Urinary bladder (tissue), 4 donors: ENCODE results near the gene MORN5. TPM values are rescaled to one million over a fixed set of nuclear protein-coding genes. Genes with fewer than 3 reads are reported as not detected.
A peak's percentile ranks its signal among the peaks of the same experiment; 100 is the strongest.

ENCODE experiments used
- DNase-seq: peaks from one replicate; pipeline ENCODE4 v3.0.0-alpha.2; 2015; ENCODE audit errors: extremely low spot score
- H3K27ac ChIP-seq: one replicate; pipeline ENCODE4 v1.5.1; 2013; ENCODE audit warnings: low read depth, mild to moderate bottlenecking, moderate library complexity
- H3K36me3 ChIP-seq: one replicate; pipeline ENCODE4 v1.6.1; 2013; ENCODE audit warnings: mild to moderate bottlenecking, moderate library complexity; ENCODE audit not compliant: insufficient read depth
- H3K4me1 ChIP-seq: one replicate; pipeline ENCODE4 v1.6.1; 2013; ENCODE audit warnings: mild to moderate bottlenecking, moderate library complexity; ENCODE audit not compliant: insufficient read depth
- H3K4me3 ChIP-seq: one replicate; pipeline ENCODE4 v1.5.1; 2013; ENCODE audit warnings: low read depth, low read length
- WGBS: extraction: QIAGEN DNeasy Blood & Tissue Kit; methylation state at CpG from one replicate; pipeline ENCODE4 v1.1.7; 2013; 5-methylcytosine and 5-hydroxymethylcytosine counted together
- polyA plus RNA-seq: library from polyadenylated mRNA; stranded (reverse); fragments of 200-250 nt; gene quantifications from one replicate; pipeline ENCODE4 v1.2.3, GENCODE V29; 2013
- total RNA-seq: library from RNA; depleted of rRNA; stranded (reverse); fragments of >200 nt; gene quantifications from one replicate; pipeline ENCODE4 v1.2.3, GENCODE V29; 2014
- donor health status: healthy with polysubstance abuse.
- donor health status: healthy.

The MORN5 gene
- total and polyA plus RNA-seq, 2 donors, result 8.4 to 22.9 TPM

DNA sequence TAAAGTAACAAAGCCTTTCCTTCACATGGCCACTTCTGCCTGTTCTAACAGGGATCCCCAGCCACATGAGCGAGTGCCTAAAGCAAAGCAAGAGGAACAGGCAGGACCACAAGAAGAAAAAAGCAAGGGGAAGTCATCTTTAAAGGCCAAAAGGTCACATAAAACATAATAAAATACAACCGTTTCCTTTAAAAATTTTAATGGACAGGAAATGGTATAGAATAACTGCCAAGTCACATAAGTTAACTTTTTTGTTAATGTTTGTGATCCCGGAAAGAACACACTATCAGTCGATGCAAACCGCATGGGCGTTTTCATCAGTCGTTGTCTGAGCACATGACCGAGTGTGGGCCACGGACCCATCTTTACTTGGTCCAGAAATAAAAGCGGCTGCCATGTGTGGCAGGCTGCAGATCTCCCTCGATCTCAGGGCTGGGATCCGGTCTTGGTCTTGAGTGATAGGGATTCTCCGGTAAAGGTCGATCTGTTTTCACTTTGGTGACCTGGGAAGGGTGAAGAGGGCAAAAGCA lies 15.8 kb upstream of the MORN5 start:
- WGBS, result 75% methylated on average over 14 of the region's 14 CpGs
- H3K4me1 ChIP-seq, result no peaks in the 10 kb centered on the region
- H3K36me3 ChIP-seq, result no peaks in the 10 kb centered on the region
- H3K27ac ChIP-seq, result no peak overlapping the region
- H3K4me3 ChIP-seq, result no peak overlapping the region
- DNase-seq, result no peak

DNA sequence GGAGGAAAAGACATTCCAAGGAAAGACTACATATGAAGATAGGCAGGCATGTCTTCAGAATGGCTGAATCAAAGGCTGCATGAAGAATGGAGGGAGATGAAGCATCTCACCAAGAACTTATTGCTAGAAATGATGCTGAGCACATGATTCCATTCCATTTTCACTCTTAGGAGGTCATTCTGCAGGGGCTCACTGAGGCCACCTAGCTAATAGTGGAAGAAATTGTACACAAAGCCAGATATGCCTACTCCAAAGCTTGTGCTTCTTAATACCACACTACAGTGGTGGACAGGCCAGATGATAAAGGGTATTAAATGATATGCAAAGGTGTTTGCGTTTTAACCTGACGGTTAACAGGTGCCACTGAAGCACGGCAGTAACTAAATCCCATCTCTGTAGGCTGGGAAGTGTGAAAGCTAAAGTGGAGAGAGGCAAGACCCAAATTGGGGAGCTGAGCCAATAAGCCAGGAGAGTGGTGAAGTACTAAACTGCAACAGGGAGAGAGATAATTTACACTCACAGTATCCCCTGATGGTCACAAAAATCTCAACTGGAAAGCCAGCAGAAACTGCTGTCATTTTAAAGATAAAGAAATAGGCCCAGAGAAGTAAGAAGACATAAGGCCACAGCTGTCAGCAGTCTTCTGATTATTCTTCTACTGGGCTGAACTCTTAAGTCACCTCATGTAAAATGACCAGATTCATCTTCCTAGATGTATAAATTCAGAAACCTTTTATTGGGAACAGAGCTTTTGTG lies 14.7 kb upstream of the MORN5 start:
- Histone ChIP-seq H3K4me1 (no peaks in the 10 kb centered on the region), H3K36me3 (peaks cover 2% of the 10 kb centered on the region), H3K27ac (no peak overlapping the region), H3K4me3 (no peak overlapping the region)
- WGBS, result 73% methylated on average over 3 of the region's 3 CpGs
- no peak for DNase-seq

DNA sequence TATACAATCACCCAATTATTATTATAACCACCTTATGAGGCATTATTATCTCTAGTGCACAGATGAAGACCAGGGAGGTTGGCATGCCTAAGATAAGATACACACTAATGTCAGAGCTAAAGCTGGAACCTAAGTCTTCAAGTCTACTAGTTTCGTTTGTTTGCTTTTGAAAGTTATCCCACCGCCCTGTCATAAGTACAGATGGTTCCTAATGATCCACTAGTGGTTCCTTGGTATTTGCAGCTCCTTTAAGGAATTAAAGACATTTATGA lies 14.2 kb upstream of the MORN5 start:
- Histone ChIP-seq H3K4me1 (no peaks in the 10 kb centered on the region), H3K27ac (no peak overlapping the region), H3K4me3 (no peak overlapping the region), H3K36me3 (peaks cover 2% of the 10 kb centered on the region)
- DNase-seq, result no peak
- WGBS, result 81% methylated on average over 2 of the region's 2 CpGs

DNA sequence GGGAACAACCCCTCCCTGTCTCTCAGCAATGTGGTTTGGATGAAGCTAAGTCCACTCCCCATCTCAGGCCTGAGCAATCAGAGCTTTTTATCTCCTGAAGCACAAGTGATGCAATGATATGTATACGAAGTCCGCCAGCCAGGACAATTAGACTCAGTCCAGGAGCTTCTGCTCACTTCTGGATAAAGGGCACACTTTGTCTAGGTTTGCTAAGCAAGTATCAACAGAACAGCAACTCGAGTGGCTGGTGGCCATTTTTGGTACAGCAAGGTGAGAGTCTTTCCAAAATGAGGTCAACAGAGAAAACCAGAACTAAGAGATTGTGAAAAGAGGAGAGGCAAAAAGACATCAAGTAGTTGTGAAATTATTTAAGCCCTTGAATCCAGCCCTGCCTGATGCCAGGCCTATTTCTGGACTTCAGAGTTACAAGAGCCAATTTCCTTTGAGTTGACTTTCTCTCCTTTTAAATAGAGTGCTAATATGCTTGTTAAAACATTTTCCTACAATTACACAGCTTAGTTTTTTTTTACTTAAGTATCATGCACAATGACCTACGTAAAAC lies 8.4 kb upstream of the MORN5 start:
- DNase-seq, result no peak
- H3K27ac ChIP-seq, result no peak overlapping the region
- no peak overlapping the region for H3K4me3 ChIP-seq
- no peaks in the 10 kb centered on the region for H3K4me1 ChIP-seq
- H3K36me3 ChIP-seq, result peaks cover 2% of the 10 kb centered on the region
- 72% methylated on average over 4 of the region's 4 CpGs for WGBS

DNA sequence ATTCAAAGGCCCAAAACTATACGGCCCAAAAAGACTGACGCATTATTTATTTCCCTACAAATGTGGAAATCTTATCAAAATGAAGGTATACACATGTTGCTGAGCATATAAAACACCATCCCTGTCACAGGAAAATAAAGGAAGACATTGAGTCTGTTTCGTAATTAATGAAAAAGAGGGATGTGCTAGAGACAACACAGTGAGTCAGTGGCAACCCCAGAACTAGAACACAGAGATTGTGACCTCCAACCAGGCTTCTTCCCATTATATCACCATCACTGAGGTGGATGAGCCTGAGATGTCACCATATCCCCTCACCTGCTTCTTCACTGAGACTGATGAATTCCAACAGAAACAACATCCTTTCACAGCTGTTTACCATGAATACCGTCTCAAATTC lies 3.9 kb upstream of the MORN5 start:
- WGBS, result 82% methylated on average over 4 of the region's 4 CpGs
- H3K4me3 ChIP-seq, result no peak overlapping the region
- H3K27ac ChIP-seq, result no peak overlapping the region
- H3K36me3 ChIP-seq, result no peaks in the 10 kb centered on the region
- no peak for DNase-seq
- H3K4me1 ChIP-seq, result peaks cover 2% of the 10 kb centered on the region

DNA sequence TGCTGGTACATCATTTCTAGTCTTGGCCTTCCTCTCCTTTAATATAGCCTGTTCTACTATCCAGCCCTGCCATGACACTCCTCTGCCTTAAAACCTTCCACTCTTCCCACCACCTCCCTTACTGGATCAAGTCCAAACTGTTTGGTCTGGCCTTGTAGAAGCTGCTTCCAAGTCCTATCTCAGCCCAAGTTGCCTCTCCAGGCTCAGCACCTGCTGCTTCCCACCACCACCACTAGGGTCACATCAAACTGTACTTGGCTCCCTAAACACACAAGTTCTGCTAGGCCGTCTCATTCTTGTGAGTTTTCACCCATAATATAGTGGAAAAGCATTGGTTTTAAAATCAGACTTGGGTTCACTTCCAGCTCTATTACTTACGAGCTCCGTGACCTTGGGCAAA lies 1.5 kb upstream of the MORN5 start:
- Histone ChIP-seq H3K4me3 (no peak overlapping the region), H3K27ac (no peak overlapping the region), H3K36me3 (no peaks in the 10 kb centered on the region), H3K4me1 (peaks cover 2% of the 10 kb centered on the region)
- 82% methylated on average over 3 of the region's 3 CpGs for WGBS
- DNase-seq, result no peak

DNA sequence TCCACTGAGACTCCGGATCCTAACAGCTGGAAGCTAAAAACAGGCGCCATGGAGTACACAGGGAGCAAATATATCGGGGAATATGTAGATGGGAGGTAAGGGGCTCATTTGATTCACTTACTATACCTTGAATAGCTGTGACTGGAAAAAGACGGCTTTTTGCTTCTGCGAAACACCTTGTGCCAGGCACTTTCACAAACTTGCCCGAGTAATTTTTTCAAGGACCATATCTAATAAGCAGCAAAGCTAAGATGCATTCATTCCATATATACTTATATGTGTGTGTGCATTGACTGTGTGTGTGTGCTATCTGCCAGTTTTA lies 178 bp downstream of the MORN5 start:
- Histone ChIP-seq H3K36me3 (no peaks in the 10 kb centered on the region), H3K4me3 (peak overlapping the region; percentile 67), H3K4me1 (peaks cover 2% of the 10 kb centered on the region), H3K27ac (no peak overlapping the region)
- WGBS, result 21% methylated on average over 6 of the region's 6 CpGs
- DNase-seq, result no peak

DNA sequence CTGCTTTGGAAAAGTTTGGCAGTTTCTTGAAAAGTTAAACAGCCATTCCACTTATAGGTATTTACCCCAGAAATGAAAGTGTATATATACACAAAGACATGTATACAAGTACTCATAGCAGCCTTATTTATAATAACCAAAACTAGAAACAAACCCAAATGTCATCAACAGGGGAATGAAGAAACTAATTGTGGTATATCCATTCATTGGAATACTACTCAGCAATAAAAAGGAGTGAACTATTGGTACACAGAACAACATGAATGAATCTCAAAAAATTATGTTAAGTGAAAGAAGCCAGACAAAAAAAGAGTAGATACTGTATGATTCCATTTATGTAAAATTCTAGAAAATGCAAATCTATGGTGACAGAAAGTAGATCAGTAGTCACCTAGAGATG lies 2.7 kb downstream of the MORN5 start:
- Histone ChIP-seq H3K4me3 (no peak overlapping the region), H3K27ac (no peak overlapping the region), H3K36me3 (no peaks in the 10 kb centered on the region), H3K4me1 (peaks cover 2% of the 10 kb centered on the region)
- DNase-seq, result no peak

DNA sequence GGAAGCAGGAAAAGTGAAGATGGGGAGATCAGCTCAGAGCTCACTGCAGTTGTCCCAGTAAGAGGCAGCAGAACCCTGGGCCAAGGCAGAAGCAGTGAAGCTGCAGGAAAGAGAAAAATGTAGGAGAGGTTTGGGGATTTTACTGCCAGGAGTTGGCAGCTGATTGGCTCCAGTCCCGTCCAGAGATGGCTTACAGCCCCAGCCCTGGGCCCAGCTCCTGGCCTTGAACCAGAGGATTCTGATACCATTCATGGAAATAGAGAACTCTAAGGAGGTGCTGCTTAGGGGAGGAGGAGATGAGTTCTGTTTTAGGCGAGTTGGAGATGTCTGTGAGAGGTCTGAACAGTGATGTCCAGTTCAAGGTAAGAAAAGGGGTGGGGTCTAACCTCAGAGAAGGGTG lies 4.6 kb downstream of the MORN5 start:
- no peaks in the 10 kb centered on the region for H3K4me1 ChIP-seq
- H3K27ac ChIP-seq, result no peak overlapping the region
- no peak for DNase-seq
- 21% methylated on average over 2 of the region's 2 CpGs for WGBS
- H3K36me3 ChIP-seq, result no peaks in the 10 kb centered on the region
- H3K4me3 ChIP-seq, result no peak overlapping the region

DNA sequence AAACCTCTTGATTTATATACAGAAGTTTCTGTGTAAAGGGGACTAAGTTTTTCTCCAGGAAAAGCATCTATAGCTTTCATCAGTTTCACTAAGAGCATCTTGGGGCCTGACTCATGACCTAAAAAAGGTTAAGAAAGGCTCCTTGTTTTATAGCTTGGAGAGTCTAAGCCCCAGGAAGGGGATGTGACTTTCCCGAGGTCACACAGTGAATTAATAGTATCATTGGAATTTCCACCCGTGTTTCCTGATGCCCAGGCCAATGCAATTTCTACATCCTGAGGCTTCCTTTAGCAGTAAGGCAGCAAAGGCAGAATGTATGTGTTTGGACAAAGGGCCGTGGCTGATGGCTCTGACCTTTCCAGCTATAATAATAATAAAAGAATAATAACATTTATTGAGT lies 8.6 kb downstream of the MORN5 start:
- no peak overlapping the region for H3K27ac ChIP-seq
- 61% methylated on average over 3 of the region's 3 CpGs for WGBS
- DNase-seq, result no peak

DNA sequence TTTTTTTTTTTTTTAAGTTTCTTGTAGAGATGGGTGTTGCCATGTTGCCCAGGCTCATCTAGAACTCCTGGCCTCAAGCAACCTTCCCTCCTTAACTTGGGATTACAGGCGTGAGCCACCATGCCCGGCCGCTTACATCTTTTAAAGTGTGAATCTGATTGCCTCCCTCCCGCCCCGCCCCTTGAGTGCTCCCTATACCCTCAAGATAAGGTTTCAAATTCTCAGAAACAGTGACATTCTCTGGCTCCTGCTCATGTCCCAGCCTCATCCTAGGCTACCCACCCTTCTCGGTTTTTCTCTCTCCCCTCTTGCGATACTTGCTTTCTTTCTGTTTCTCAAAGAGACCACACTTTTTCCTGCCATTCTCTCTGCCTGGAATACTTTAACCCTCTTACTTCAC lies 12.4 kb downstream of the MORN5 start:
- Histone ChIP-seq H3K4me1 (no peaks in the 10 kb centered on the region), H3K27ac (no peak overlapping the region), H3K4me3 (no peak overlapping the region), H3K36me3 (no peaks in the 10 kb centered on the region)
- no peak for DNase-seq
- 83% methylated on average over 7 of the region's 7 CpGs for WGBS

More for the DNA sequence above, 8.6 kb downstream of the MORN5 start:
- Histone ChIP-seq H3K4me3 (no peak overlapping the region), H3K36me3 (no peaks in the 10 kb centered on the region), H3K4me1 (no peaks in the 10 kb centered on the region)

DNA sequence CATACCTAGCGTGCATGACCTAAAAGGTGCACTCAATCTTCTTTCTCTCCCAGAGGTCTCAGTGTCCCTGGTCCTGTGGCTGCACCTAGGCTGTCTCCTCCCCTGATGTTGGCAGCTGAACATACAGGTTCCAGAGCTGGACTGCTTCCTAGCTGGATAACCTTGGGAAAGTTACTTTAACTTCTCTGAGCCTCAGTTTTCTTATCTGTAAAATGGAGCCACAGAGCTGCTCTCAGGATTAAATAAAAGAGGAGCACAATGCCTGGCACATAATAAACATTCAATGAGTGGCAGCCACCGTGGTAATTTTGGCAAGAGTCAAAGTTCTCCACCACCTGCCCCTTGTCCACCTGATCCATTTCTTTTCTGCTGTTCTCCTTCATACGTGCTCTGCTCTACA lies 14.0 kb downstream of the MORN5 start:
- WGBS, result 84% methylated on average over 3 of the region's 3 CpGs
- H3K27ac ChIP-seq, result no peak overlapping the region
- DNase-seq, result no peak
- no peaks in the 10 kb centered on the region for H3K36me3 ChIP-seq
- H3K4me1 ChIP-seq, result no peaks in the 10 kb centered on the region
- no peak overlapping the region for H3K4me3 ChIP-seq

DNA sequence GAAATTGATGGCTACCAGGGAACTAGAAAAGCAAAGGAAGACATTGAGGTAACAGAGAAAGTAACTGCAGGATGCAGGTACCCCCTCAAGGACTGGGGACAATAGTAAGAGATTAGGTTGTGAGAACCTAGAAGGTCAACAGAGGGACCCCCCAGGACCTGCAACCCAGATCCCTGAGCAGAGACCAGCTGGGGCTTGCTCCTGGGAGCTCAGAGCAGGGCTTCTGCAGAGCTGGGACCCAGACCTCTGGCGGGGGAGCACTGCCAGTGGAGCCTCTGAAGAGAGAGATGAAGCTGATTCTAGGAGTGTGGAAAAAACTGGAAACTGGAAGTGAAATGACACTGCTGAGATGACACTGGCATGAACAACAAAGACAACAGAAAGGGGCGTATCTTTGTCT lies 17.2 kb downstream of the MORN5 start:
- DNase-seq, result no peak
- H3K36me3 ChIP-seq, result no peaks in the 10 kb centered on the region
- 76% methylated on average over 2 of the region's 2 CpGs for WGBS

DNA sequence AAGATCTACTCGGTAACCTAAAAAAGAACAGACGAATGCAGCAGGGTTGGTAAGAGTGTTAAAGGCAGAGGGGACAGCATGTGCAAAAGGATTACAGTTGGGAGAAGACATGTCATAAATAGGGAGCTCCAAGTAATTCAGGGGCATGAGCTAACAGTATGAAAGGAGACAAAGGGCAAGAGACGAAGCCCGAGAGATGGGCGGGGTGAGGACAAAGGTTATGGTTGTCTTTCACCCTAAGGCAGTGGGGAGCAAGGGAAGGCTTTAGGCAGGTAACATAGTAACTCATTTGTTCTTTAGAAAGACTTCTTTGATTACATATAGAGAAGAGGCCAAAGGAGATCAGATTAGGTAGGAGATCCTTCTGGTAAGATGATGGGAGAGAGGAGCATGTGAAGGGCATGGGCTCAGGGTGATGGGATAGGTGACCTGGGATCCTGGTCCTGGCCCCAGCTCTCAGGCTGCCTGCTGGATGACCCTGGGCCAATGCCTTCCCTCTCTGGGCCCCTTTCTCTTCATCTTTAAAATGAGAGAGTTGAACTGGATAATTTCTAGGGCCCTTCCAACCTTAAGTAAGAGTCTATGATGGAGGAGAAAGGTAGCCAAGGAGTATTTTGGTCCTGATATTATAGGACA lies 19.5 kb downstream of the MORN5 start:
- WGBS, result 86% methylated on average over 5 of the region's 5 CpGs
- no peak overlapping the region for H3K4me3 ChIP-seq
- H3K4me1 ChIP-seq, result no peaks in the 10 kb centered on the region
- H3K27ac ChIP-seq, result no peak overlapping the region
- no peaks in the 10 kb centered on the region for H3K36me3 ChIP-seq
- no peak for DNase-seq

More for the DNA sequence above, 17.2 kb downstream of the MORN5 start:
- Histone ChIP-seq H3K4me1 (no peaks in the 10 kb centered on the region), H3K4me3 (no peak overlapping the region), H3K27ac (no peak overlapping the region)
